ENCODE data around the gene OR13J1. TPM values are rescaled to one million over a fixed set of nuclear protein-coding genes. Genes with fewer than 3 reads are reported as not detected.

The OR13J1 gene
- total RNA-seq, 2 donors from 2014 or later: not detected

DNA sequence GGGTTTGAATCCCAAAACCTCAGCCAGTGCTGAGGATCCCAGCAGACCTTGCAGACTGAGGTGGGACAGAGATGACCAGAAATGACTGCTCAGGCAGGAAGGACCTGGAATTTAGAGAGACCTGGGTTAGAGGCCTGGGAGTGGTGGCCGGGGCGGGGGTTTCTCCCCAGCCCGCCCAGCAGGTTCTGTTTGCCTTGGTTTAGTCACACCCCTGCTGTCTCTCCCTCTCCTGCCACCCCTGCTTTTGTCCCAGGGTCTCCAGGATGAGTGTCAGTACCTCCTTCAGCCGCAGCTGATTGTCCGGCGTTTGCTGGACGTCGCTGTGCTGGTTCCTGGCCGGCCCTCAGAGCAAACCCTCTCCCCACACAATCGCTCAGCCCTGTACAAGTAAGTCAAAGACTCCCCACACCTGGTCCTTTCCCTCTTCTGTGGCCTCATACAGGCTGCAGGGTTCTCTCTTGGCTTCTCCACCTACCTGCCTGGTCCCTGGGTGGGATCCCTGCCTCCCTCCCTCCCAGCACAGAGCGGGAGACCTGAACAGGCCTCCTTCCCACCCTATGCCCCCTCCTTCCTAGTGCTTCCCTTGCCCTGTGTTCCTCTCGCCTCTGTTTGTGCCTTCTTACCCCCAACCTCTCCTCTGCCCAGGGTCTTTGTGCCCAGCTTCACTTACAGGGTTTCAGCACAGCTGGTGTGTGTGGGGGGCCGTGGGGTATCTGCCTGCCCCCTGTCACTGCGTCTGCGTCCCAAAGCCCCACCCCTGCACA lies 29.1 kb downstream of the OR13J1 start:
- Histone ChIP-seq H3K27me3 (no peaks in the 10 kb centered on the region), H3K27ac (no peak overlapping the region), H3K9me3 (no peaks in the 10 kb centered on the region), H3K9ac (ENCODE audit: low read depth in 2 of 2, low read length in 2 of 2) (no peak overlapping the region), H3K36me3 (no peaks in the 10 kb centered on the region), H3K4me3 (no peak overlapping the region), H3K4me1 (peaks cover 8% of the 10 kb centered on the region)
- intact Hi-C loops (cut with DNase I): no loop called here
- DNase-seq: no peak
- TF ChIP-seq, protein P1, sequence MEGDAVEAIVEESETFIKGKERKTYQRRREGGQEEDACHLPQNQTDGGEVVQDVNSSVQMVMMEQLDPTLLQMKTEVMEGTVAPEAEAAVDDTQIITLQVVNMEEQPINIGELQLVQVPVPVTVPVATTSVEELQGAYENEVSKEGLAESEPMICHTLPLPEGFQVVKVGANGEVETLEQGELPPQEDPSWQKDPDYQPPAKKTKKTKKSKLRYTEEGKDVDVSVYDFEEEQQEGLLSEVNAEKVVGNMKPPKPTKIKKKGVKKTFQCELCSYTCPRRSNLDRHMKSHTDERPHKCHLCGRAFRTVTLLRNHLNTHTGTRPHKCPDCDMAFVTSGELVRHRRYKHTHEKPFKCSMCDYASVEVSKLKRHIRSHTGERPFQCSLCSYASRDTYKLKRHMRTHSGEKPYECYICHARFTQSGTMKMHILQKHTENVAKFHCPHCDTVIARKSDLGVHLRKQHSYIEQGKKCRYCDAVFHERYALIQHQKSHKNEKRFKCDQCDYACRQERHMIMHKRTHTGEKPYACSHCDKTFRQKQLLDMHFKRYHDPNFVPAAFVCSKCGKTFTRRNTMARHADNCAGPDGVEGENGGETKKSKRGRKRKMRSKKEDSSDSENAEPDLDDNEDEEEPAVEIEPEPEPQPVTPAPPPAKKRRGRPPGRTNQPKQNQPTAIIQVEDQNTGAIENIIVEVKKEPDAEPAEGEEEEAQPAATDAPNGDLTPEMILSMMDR (IDR thresholded peaks at IDR 0.05): no peak

DNA sequence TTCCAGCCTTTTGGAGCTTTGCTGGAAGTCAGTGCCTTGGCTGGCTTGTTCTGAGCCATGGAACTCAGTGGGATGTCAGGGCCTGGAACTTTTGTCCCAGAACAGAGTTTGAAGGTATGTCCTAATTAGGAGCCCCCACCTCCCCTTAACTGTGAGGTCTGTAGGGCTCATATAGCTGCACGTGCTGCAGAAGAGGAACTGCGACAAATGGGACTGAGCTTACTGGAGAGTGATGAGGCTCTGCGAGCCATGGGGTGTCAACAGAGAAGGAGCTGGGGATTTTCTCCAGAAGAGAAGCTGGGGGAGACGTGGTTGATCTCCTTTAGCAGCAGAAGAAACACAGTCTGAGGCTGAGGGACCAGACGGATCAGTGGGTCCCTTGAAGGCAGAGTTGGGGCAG lies 30.3 kb downstream of the OR13J1 start:
- Histone ChIP-seq H3K36me3 (no peaks in the 10 kb centered on the region), H3K4me3 (no peak overlapping the region), H3K9ac (ENCODE audit: low read depth in 2 of 2, low read length in 2 of 2) (no peak overlapping the region), H3K27me3 (no peaks in the 10 kb centered on the region), H3K4me1 (peaks cover 11% of the 10 kb centered on the region), H3K9me3 (no peaks in the 10 kb centered on the region), H3K27ac (no peak overlapping the region)
- DNase-seq: no peak
- TF ChIP-seq, protein P1 (IDR thresholded peaks at IDR 0.05): no peak
- intact Hi-C loops (cut with DNase I): no loop called here

DNA sequence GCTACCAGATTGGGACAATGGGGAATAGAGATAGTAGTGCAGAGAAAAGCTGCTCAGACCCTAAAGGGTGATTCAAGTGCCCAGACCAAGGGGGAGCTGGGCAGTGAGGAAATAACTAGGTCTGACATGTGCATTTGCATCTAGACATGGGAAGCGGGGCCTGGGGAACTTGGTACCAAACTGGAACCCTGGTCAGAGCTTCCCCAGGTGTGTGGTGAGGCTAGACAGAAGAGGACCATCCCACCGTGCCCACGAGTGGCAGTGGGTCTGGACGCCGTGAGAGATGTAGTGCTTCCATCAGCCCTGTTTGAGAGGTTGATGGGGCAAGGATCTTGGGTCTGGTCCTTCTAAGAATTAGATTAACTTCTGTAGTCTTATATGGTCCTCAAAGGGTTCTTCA lies 33.6 kb downstream of the OR13J1 start:
- peaks cover 19% of the 10 kb centered on the region for H3K4me1 ChIP-seq
- DNase-seq: no peak
- intact Hi-C loops (cut with DNase I): no loop called here

DNA sequence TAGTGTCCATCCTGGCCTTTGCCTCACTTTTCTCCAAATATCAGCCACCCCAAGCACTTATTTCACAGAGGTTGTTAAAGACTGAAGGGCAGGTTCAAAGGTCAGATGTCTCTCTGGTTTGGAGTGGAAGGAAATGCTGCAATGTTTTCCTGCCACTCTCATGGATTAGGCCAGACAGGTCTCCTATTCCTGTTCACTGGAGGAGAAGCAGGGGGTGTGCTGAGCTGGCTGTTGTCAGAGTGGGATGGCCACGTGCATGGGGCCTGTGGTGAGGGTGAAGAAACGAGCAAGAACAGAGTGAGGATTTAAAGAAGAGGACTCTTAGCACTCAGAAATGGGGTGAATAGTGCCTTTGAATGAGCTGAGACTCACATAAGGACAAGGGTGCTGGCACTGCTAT lies 34.4 kb downstream of the OR13J1 start:
- no peak for DNase-seq
- peak overlapping the region; percentile 33 for H3K27ac ChIP-seq
- peaks cover 19% of the 10 kb centered on the region for H3K4me1 ChIP-seq
- no peaks in the 10 kb centered on the region for H3K36me3 ChIP-seq
- no peaks in the 10 kb centered on the region for H3K27me3 ChIP-seq
- no peaks in the 10 kb centered on the region for H3K9me3 ChIP-seq
- intact Hi-C loops (cut with DNase I): no loop called here
- H3K4me3 ChIP-seq: no peak overlapping the region
- peak overlapping the region in 1 of 2 donors; percentile 14 for H3K9ac ChIP-seq (ENCODE audit: low read depth in 2 of 2, low read length in 2 of 2)
- TF ChIP-seq, protein P1 (IDR thresholded peaks at IDR 0.05): no peak

More for the DNA sequence above, 33.6 kb downstream of the OR13J1 start:
- Histone ChIP-seq H3K9me3 (no peaks in the 10 kb centered on the region), H3K27ac (no peak overlapping the region), H3K36me3 (no peaks in the 10 kb centered on the region), H3K4me3 (no peak overlapping the region), H3K27me3 (no peaks in the 10 kb centered on the region), H3K9ac (ENCODE audit: low read depth in 2 of 2, low read length in 2 of 2) (no peak overlapping the region)
- TF ChIP-seq, protein P1 (IDR thresholded peaks at IDR 0.05): no peak

DNA sequence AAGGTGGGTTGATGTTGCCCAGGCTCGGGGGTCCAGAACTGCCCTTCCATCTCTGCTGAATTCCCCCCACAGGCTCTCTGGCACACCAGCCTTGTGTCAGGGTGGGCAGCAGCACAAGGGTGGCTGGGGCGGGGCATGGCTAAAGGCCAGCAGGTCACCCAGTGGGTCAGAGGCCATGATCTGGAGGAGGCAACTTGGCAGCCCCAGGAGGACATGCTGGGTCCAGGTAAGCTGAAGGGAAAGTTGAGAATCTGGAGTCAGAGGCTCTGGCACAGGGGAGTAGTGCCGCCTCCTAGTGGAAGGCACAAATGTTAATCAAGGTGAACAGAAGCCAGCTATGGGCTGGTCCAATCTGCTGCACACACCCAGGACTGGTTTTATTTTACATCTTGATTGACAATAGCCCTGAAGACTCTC lies 35.0 kb downstream of the OR13J1 start:
- Histone ChIP-seq H3K27me3 (no peaks in the 10 kb centered on the region), H3K36me3 (no peaks in the 10 kb centered on the region), H3K9me3 (no peaks in the 10 kb centered on the region), H3K4me3 (no peak overlapping the region), H3K4me1 (peaks cover 19% of the 10 kb centered on the region), H3K27ac (peak overlapping the region; percentile 33), H3K9ac (ENCODE audit: low read depth in 2 of 2, low read length in 2 of 2) (no peak overlapping the region)
- intact Hi-C loops (cut with DNase I): no loop called here
- DNase-seq: peak; percentile 65
- TF ChIP-seq, protein P1 (IDR thresholded peaks at IDR 0.05): peak; percentile 30

Data from colonic mucosa (tissue), 4 donors.